AG08396 (cell line): ENCODE results near the gene PGK1.
"Not testable (repeated sequence)": the region's sequence is repeated elsewhere in the genome, so short reads cannot be mapped to it uniquely, and the experiment has no call there.

Source experiments
- DNase-seq: peaks from one replicate; pipeline ENCODE4 v3.0.0; 2012; ENCODE audit warnings: low spot score, mixed read lengths

The PGK1 gene

DNA sequence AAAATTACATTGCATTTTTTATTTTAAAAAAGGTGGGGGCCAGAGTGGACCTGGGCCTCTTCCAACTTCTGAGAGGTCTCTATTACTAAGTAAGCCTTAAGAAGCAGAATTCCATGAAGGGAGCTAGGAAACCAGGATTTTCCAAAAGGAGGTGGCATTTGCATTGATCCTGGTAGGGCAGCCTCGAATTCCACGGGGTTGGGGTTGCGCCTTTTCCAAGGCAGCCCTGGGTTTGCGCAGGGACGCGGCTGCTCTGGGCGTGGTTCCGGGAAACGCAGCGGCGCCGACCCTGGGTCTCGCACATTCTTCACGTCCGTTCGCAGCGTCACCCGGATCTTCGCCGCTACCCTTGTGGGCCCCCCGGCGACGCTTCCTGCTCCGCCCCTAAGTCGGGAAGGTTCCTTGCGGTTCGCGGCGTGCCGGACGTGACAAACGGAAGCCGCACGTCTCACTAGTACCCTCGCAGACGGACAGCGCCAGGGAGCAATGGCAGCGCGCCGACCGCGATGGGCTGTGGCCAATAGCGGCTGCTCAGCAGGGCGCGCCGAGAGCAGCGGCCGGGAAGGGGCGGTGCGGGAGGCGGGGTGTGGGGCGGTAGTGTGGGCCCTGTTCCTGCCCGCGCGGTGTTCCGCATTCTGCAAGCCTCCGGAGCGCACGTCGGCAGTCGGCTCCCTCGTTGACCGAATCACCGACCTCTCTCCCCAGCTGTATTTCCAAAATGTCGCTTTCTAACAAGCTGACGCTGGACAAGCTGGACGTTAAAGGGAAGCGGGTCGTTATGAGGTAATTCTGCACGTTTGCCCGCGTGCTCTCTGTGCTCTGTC, at the start of gene PGK1:
PGK1 (plus strand) TSS at position 626 of the 824 bp plus-strand sequence; CDS start at position 719, 93 bp downstream.
- DNase-seq, result peak; percentile 90

DNA sequence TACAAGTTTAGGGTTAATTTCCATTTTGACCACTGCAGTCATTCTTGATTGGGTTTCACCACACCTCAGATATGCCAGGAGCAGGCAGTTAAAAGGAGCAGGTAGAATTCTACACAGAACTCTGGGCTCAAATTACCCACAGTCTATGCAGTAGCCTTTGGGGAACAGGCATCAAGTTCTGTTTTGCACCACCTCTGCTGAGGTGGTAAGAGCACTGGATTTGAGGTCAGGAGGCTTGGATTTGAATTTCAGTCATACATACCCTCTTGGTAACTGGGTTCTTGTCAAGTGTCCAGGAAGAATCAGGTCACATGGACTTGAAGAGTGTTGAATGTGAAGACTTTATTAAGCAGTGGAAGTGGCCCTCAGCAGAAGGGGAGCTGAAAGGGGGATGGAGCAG, 40.4 kb upstream of the PGK1 start:
- DNase-seq, result no peak

DNA sequence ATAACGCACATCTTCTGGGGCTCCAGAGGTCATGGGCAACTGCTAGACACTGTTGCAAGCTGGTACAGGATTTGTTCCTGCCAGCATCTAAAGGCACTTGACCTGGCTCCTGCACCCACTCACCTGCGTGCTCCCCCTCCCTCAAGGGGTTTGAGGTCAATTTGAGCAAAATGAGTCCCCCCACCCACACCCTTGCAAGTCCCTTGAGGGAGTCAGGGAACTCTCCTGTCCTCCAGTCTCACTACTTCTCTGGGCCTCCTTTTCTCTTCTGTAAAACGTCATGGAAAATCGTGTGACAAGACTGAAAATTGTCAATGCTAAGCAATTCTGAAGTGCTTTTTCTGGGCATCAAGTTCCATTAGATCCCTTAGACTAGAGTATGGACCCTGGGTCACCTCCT, 39.9 kb upstream of the PGK1 start:
- no peak for DNase-seq

DNA sequence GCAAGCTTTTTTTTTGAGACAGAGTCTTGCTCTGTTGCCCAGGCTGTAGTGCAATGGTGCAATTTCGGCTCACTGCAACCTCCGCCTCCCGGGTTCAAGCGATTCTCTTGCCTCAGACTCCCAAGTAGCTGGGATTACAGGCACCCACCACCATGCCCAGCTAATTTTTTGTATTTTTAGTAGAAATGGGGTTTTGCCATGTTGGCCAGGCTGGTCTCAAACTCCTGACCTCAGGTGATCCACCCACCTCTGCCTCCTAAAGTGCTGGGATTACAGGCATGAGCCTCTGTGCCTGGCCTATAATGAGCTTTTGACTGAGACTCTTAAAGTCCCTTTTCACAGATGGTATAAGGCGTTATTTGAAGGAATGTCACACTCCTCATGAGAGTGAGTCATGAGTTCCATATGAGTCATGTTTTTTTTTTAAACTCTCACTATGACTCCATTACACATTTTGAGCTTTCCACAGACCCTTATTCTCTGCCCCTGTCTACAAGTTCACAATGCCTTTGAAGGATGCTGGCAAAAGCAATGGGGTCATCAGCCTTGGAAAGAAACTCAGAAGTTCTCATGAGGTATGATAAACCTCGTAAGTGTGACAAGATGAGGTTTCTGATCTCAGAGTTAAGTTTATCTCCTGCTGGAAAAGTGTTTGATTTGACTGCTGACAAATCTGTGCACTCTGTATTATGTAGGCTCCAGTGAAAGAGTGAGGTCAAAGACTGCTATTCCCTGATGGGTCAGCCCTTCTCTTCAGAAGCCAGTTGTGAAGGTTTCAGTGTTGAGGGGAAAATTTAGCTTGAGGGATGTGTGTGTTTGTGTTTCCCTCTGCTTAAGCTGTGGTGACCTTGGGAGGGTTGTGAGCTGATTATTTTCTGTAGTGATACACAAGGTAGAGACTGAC, 39.1 kb upstream of the PGK1 start:
- peak; percentile 61 for DNase-seq

DNA sequence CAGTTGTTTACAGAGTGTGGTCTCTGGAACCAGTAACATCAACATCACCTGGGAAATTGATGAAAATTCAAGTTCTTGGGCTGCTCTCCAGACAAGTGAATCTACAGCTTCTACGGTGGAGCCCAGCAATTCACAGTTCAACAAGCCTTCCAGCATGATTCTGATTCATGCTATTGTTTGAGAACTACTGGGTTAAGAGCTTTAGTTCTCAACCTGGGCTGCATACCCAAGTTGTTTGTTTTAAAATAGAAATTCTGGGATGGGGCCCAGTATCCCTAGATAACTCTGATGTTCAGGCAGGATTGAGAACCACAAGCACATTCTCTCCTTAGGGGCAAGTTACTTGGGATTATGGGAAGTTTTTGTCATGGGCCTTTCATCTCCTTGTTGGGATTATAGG, 37.9 kb upstream of the PGK1 start:
- no peak for DNase-seq

DNA sequence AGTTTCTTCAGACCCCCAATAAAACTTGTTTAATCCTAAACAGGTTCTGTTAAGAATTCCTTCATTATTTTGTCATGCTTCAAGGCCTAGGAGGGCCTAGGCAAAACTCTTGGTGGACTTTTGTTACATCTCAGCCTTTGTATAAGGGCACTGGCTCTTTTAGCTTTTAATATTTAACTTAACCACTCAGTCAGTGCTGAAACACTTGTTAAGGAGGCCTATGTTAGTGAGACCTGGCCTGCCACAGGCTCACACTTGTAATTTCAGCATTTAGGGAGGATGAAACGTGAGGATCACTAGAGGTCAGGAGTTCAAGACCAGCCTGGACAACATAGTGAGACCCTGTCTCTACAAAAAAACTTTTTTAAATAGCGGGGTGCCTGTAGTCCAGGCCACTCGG, 32.7 kb upstream of the PGK1 start:
- DNase-seq, result no peak

DNA sequence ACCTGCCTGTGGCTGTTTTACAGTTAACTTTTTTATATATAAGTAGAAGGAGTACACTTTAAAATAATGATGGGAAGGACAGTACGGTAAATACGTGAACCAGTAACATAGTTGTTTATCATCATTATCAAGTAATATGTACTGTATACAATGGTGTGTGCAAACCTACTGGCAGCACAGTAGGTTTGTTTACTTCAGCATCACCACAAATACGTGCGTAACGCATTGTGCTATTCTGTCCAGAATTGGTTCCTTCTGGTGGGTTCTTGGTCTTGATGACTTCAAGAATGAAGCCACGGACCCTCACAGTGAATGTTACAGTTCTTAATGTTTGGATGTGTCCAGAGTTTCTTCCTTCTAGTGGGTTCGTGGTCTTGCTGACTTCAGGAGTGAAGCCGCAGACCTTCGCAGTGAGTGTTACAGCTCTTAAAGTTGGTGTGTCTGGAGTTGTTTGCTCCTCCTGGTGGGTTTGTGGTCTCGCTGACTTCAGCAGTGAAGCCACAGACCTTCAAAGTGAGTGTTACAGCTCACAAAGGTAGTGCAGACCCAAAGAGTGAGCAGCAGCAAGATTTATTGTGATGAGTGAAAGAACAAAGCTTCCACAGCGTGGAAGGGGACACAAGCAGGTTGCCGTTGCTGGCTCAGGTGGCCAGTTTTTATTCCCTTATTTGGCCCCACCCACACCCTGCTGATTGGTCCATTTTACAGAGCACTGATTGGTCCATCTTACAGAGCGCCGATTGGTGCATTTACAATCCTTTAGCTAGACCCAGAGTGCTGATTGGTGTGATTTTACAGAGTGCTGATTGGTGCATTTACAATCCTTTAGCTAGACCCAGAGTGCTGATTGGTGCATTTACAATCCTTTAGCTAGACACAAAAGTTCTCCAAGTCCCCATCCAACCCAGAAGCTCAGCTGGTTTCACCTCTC, 30.6 kb upstream of the PGK1 start:
- not testable (repeated sequence) for DNase-seq

DNA sequence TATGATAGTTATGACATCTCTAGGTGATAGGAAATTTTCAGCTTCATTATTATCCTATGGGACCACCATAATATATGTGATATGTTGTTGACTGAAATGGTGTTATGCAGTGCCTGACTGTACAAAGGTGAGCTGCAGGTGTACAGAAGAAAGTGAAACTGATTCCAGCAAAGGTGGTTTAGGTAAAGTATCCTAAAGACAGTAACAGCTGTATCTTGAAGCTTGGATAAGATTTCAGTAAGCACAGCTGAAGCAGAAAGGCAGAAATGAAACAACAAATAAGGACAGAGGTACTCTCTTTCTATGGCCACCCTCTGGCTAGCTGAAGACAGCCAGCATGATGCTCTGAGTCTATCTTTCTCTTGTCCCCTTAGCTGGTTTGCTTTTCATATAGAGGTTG, 30.0 kb upstream of the PGK1 start:
- no peak for DNase-seq

DNA sequence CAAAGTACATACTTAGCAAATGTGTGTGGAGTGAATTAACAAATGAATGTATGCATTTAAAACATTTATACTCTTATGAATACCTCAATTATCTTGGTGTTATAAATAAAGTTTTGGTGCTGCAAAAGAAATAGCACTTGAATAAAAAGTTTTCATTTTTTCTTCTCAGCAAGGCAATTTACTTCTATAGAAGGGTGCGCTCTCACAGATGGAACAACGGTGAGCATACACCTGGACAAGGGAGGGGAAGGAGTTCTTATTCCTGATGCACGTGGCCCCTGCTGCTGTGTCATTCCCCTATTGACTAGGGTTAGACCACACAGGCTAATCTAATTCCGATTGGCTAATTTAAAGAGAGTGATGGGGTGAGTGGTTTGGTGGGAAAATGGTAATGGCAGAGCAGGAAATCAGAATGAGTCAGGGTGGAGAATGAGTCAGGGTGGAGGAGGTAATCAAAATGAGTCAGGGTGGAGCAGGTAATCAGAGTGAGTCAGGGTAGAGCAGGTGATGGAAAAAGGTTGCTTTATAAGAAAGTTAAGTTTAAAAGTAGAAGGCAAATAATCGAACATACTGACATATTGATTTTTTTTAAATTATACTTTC, 28.2 kb upstream of the PGK1 start:
- DNase-seq, result no peak

DNA sequence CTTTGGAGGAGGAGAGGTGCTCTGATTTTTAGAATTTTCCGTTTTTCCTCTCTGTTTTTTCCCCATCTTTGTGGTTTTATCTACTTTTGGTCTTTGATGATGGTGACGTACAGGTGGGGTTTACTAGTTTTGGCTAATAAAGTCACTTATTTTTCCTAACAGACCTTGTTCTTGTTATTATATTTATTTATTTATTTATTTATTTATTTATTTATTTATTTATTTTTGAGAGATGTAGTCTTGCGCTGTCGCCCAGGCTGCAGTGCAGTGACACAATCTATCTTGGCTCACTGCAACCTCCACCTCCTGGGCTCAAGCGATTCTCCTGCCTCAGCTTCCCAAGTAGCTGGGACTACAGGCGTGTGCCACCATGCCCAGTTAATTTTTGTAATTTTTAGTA, 22.6 kb upstream of the PGK1 start:
- not testable (repeated sequence) for DNase-seq

DNA sequence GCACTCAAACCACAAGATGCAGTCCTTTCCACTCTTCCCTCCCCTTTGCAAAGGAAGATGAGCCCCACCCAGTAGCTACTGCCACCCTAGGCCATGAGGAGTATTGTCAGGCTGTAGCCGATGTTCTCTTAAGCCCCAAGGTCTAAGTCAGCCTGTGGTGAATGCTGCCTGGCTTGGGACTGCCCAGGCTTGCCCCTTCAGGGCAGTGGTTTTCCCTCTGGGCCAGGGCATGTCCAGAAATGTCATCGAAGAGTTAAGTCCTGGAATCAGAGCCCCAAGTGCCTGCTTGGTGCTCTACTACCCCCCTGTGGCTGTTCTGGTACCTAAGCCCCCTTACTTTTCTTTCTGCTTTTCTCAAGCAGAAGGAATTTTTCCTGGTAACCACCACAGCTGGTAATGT, 11.8 kb upstream of the PGK1 start:
- peak; percentile 22 for DNase-seq

DNA sequence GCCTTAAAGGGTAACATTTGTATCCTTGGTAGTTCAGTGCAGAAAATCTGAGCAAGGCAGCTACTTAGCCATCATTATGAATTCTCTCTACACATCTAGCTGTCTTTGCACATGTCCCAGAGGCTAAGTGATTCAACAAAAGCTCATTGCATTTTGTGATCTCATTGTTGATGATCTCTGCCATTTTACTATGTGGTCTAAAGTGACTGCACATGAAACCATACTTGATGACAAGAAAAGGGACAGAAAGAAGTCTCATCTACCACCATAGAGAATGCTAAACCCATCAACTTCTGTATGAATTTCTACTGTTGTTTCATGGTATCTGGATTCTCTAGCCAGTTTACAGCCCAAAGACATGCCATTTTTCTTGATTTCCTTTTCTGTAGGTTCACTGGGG, 5.9 kb upstream of the PGK1 start:
- no peak for DNase-seq

DNA sequence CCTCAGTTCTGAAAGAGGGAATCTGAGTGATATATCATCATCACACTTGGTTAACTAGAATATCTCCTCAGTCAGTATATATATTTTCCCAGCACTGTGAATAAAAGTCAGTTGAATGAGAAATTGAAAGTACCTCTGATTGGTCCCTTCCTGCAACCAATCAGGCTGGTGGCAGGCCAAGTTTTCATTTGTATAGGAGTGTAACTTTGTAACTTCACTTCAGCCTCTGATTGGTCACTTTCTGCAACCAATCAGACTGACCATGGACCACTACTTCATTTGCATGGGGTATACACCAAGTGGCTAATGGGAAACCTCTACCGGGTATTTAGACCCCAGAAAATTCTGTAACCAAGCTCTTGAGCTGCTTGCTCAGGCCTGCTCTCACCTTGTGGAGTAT, 2.0 kb upstream of the PGK1 start:
- DNase-seq, result no peak

DNA sequence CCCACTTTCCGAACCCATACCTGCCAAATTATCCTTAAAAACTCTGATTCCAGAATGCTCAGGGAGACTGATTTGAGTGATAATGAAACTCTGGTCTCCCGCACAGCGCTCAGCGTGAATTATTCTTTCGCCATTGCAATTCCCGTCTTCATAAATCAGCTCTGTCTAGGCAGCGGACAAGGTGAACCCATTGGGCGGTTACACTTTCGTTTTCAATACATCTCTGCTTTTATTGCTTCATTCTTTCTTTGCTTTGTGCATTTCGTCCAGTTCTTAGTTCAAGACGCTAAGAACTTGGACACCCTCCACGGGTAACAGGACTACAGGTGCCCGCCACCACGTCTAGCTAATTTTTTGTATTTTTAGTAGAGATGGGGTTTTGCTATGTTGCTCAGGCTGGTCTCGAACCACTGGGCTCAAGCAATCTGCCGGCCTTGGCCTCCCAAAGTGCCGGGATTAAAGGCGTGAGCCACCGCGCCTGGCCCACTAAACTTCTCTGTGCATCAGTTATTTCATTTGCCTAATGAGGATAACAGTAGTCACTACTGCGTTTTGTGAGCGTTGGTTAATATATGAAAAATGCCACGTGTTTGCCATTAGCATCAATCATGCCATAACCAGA, 936 bp upstream of the PGK1 start:
- DNase-seq, result no peak

DNA sequence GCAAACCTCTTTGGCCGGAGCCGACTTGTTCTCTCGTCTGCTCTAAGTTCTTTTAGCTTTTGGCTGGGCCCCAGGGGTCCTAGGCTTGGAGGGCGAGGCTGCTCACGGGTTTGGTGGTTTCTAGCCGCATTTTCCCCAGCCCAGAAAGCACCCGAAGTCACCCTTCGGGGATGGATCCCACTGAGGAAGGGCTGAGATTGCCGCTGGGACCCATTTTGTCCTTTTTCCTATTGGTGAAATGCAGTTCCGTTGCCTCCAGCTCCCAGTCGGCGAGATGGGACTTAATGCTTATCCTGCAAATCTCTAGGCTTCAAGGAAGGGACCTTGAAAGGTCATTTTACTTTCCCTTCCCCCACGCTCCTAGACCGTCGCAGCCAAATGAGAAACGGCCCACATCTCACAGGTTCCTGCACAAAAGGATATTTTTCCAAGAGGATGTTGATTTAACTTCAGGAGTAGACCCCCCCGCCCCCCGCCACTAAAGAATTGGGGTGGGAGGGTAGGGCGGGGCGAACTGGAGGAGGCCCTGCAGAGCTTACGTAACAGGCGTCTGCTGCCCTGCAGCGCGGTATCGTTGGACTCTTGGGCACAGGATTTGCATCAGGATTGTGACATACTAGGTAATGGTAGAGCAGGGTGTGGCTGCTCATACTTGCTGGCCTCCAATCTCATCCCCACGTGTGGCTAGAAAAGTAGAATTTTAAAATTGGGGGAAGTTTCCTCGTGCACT, 564 bp downstream of the PGK1 start:
- peak; percentile 29 for DNase-seq

DNA sequence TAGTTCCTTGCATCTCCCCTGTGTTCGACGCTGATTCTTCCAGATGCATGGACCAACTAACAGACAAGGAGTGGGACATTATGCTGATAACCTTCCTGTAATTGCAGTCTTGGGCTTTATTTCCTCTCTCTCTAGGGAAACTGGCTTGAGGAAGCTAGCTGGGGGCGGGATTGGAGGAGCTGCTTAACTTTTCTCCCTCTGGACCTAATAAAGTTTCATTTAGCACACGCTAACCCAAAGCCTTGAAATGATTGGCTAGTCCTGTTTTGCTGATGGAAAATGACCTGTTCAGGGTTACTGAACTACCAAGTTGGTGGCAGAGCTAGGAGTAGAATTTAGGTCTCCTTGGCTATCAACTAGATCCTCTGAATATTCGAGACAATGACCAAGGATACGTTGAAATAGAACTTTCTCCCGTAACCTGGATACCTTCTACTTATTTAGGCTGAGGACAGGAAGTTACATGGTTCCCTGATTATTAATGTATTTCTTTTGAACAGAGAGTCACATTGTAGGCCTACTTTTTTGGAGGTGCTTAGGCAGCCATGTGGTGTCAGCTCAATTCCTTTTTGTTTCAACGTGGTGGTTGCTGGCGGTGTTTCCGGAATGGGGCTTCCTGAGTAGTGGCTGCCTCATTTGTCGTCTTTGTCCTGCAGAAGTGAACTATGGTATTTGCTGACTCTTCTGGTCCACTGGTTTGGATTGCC, 2.0 kb downstream of the PGK1 start:
- DNase-seq, result no peak

DNA sequence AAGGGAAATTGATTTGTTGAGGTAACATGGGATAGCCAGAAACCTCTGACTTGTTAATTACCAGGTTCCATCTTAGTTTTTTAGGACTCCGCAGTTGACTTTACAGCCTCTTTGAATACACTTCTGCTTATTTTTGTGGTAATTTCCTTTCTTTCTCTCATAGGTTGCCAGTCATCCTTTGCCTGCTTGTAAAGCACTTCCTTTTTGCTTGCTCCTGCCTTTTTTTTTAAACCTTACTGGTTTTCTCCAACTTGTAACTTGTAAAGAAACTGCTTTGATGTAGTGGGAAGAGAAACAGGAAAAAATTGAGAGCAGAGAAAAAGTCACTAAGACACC, 2.6 kb downstream of the PGK1 start:
- no peak for DNase-seq

DNA sequence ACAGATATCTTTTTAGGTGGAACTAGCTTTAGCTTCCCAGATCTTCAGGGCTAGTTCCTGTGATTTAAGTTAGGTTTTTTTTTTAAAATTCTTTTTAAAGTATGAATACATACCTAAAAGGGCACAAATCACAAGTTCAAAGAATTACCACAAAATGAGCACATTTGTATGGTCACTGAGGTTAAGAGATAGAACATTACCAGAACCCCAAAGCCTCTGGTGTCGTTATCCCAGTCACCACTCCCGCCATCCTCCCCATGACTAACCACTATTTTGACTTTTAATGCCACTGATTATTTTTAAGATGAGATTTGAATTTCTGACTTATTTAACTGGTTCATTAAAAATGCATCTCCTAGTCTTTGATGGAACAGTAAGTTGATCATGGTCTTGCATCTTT, 5.4 kb downstream of the PGK1 start:
- DNase-seq, result no peak

DNA sequence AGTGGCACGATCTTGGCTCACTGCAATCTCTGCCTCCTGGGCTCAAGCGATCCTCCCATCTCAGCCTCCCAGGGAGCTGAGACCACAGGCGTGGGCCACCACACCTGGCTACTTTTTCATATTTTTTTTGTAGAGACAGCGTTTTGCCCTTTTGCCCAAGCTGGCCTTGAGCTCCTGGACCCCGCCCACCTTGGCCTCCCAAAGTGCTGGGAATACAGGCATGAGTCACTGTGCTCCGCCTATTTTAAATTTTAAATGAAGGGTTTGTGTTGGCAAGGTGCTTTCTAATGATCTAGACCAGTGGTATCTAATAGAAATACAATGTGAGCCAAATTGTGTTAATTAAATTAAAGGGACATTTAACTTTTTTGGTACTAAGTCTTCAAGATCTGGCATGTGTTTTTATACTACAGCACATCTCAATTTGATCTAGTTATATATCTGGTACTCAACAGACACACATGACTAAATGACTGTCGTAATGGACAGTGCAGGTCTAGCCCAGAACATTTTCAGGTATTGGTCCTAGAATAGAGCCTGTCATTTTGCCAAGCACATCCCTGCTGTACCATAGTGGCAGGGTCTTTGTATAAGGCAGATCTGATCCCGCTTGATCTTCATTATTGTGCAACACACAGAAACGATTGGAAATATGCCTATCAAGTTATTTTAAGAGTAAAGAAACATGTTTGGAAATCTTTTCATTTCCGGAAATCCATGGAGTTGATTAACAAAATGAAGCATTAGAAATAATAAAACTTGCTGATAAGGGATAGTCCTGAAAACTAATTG, 7.3 kb downstream of the PGK1 start:
- DNase-seq, result no peak
